H1 (cell line): ENCODE results near the gene ARHGDIB. TPM values are rescaled to one million over a fixed set of nuclear protein-coding genes. Genes with fewer than 3 reads are reported as not detected.

ENCODE experiments used
- CTCF ChIA-PET: fragments of 300-600 bp; sonication (Branson Sonifier 250); formaldehyde crosslinking; loops from one replicate; lab custom pipeline; 2021; ENCODE audit not compliant: partially characterized antibody; lab: Charles Lee
- POLR2A ChIA-PET: fragments of 300-600 bp; sonication (Branson Sonifier 250); formaldehyde crosslinking; loops from one replicate; lab custom pipeline; 2021; ENCODE audit warnings: inconsistent platforms; ENCODE audit not compliant: partially characterized antibody; lab: Charles Lee
- DNase-seq, 2 experiments: peaks; one replicate each; pipeline versions ENCODE4 v3.0.0 to v3.0.0-alpha.2; 2010 to 2022; ENCODE audit warnings: low spot score in 2 of 2, low read depth in 1 of 2, mixed read lengths in 1 of 2
- FAIRE-seq: peaks from 2 replicates; lab custom pipeline; 2011; peaks lifted over from hg19 to GRCh38; lab: Jason Lieb, UNC
- H2AFZ ChIP-seq: 2 replicates; pipeline ENCODE4 v1.8.1; 2012; ENCODE audit warnings: low read length, inconsistent platforms
- H2AK5ac ChIP-seq: 2 replicates; pipeline ENCODE4 v1.6.1; 2013; ENCODE audit warnings: low read depth, low read length
- H2BK120ac ChIP-seq: replicated peaks from 2 replicates; pipeline ENCODE3; 2013; ENCODE audit warnings: low read depth, low read length, inconsistent platforms
- H2BK12ac ChIP-seq: 2 replicates; pipeline ENCODE4 v1.6.1; 2013; ENCODE audit warnings: low read depth, low read length
- H2BK15ac ChIP-seq: 2 replicates; pipeline ENCODE4 v1.6.1; 2013; ENCODE audit warnings: low read length
- H2BK20ac ChIP-seq: 2 replicates; pipeline ENCODE4 v1.6.1; 2013; ENCODE audit warnings: low read length
- H2BK5ac ChIP-seq: 2 replicates; pipeline ENCODE4 v1.6.1; 2013; ENCODE audit warnings: low read depth, low read length
- H3K14ac ChIP-seq: 2 replicates; pipeline ENCODE4 v1.6.1; 2013; ENCODE audit warnings: inconsistent platforms; ENCODE audit not compliant: insufficient read length
- H3K18ac ChIP-seq: 2 replicates; pipeline ENCODE4 v1.6.1; 2013; ENCODE audit warnings: low read length; ENCODE audit errors: extremely low read depth
- H3K23ac ChIP-seq: 2 replicates; pipeline ENCODE4 v1.6.1; 2013; ENCODE audit warnings: inconsistent platforms; ENCODE audit not compliant: insufficient read length
- H3K23me2 ChIP-seq: 2 replicates; pipeline ENCODE4 v1.6.1; 2013; ENCODE audit warnings: low read depth, low read length
- H3K27ac ChIP-seq: 2 replicates; pipeline ENCODE4 v1.6.1; 2011; ENCODE audit warnings: low read depth, low read length, inconsistent platforms
- H3K27me3 ChIP-seq, 4 experiments: replicated peaks in 1 of 4; 1 replicate in 1 of 4; 2 replicates in 3 of 4; pipeline versions ENCODE4 v1.6.1 to v1.8.1; 2011 to 2013; ENCODE audit warnings: low read length in 3 of 4, mild to moderate bottlenecking in 3 of 4, inconsistent platforms in 2 of 4, mixed read lengths in 2 of 4, moderate library complexity in 1 of 4; ENCODE audit not compliant: control insufficient read depth in 3 of 4, insufficient read depth in 3 of 4; ENCODE audit errors: extremely low read depth in 1 of 4
- H3K36me3 ChIP-seq, 4 experiments: 2 replicates each; pipeline versions ENCODE4 v1.6.1 to v1.8.1; 2011 to 2013; ENCODE audit warnings: mild to moderate bottlenecking in 4 of 4, low read length in 3 of 4, moderate library complexity in 2 of 4, control low read depth in 1 of 4, inconsistent platforms in 1 of 4; ENCODE audit not compliant: insufficient read depth in 4 of 4, control insufficient read depth in 2 of 4
- H3K4ac ChIP-seq: replicated peaks from 2 replicates; pipeline ENCODE3; 2013; ENCODE audit warnings: low read length, low read depth, mixed read lengths, inconsistent platforms; ENCODE audit not compliant: insufficient read length
- H3K4me1 ChIP-seq, 4 experiments: replicated peaks in 1 of 4; 1 replicate in 1 of 4; 2 replicates in 3 of 4; pipeline versions ENCODE4 v1.6.1 to v1.8.1; 2011 to 2013; ENCODE audit warnings: low read length in 3 of 4, inconsistent platforms in 2 of 4, mixed read lengths in 1 of 4; ENCODE audit not compliant: insufficient read depth in 4 of 4, control insufficient read depth in 3 of 4
- H3K4me2 ChIP-seq, 2 experiments: 2 replicates each; pipeline versions ENCODE4 v1.6.1 to v1.8.1; 2011 to 2013; ENCODE audit warnings: low read depth in 2 of 2, low read length in 2 of 2, control low read depth in 1 of 2, inconsistent platforms in 1 of 2, mild to moderate bottlenecking in 1 of 2; ENCODE audit not compliant: insufficient read depth in 1 of 2
- H3K4me3 ChIP-seq, 4 experiments: fragments of 200-600, 300-600 bp in 1 of 4; sonication (generic), shearing (Covaris generic), sonication (Bioruptor Twin) in 1 of 4; 2 replicates each; pipeline versions ENCODE4 v1.5.1 to v1.8.1; 2011 to 2016; ENCODE audit warnings: low read length in 4 of 4, low read depth in 3 of 4, control low read depth in 2 of 4, inconsistent platforms in 2 of 4, mild to moderate bottlenecking in 2 of 4, mixed read lengths in 1 of 4, moderate library complexity in 1 of 4; ENCODE audit not compliant: insufficient read depth in 2 of 4; ENCODE audit errors: extremely low read depth in 1 of 4
- H3K56ac ChIP-seq: replicated peaks from 2 replicates; pipeline ENCODE3; 2013; ENCODE audit warnings: low read depth, mild to moderate bottlenecking, mixed read lengths, low read length, inconsistent platforms; ENCODE audit not compliant: insufficient read length
- H3K79me1 ChIP-seq: 2 replicates; pipeline ENCODE4 v1.6.1; 2013; ENCODE audit warnings: low read depth, low read length, control low read depth
- H3K79me2 ChIP-seq, 2 experiments: 2 replicates each; pipeline versions ENCODE4 v1.6.1 to v1.8.1; 2012 to 2013; ENCODE audit warnings: low read length in 2 of 2, mild to moderate bottlenecking in 2 of 2, inconsistent platforms in 1 of 2; ENCODE audit not compliant: insufficient read depth in 2 of 2, control insufficient read depth in 1 of 2
- H3K9ac ChIP-seq, 4 experiments: replicated peaks in 1 of 4; 1 replicate in 1 of 4; 2 replicates in 3 of 4; pipeline versions ENCODE4 v1.6.1 to v1.8.1; 2011 to 2013; ENCODE audit warnings: low read depth in 3 of 4, low read length in 3 of 4, control low read depth in 2 of 4, mild to moderate bottlenecking in 2 of 4, moderate library complexity in 2 of 4, inconsistent platforms in 1 of 4; ENCODE audit errors: extremely low read depth in 1 of 4
- H3K9me3 ChIP-seq, 2 experiments: 2 replicates each; pipeline versions ENCODE4 v1.6.1 to v1.8.1; 2012 to 2013; ENCODE audit warnings: mild to moderate bottlenecking in 2 of 2, moderate library complexity in 2 of 2, control low read depth in 1 of 2, inconsistent platforms in 1 of 2, low read depth in 1 of 2, low read length in 1 of 2, mixed read lengths in 1 of 2; ENCODE audit not compliant: insufficient read depth in 2 of 2
- H4K20me1 ChIP-seq, 2 experiments: replicated peaks in 1 of 2; 2 replicates each; pipeline versions ENCODE3 to v1.8.1; 2011 to 2013; ENCODE audit warnings: inconsistent platforms in 2 of 2, low read length in 2 of 2, mild to moderate bottlenecking in 1 of 2; ENCODE audit not compliant: insufficient read depth in 2 of 2, control insufficient read depth in 1 of 2
- H4K5ac ChIP-seq: 2 replicates; pipeline ENCODE4 v1.6.1; 2013; ENCODE audit warnings: low read length, low read depth, mixed read lengths, inconsistent platforms; ENCODE audit not compliant: insufficient read length
- H4K8ac ChIP-seq: 2 replicates; pipeline ENCODE4 v1.8.0; 2013; ENCODE audit warnings: mild to moderate bottlenecking, moderate library complexity, low read length, inconsistent platforms; ENCODE audit not compliant: insufficient read depth; ENCODE audit errors: extremely low read depth
- H4K91ac ChIP-seq: replicated peaks from 2 replicates; pipeline ENCODE3; 2013; ENCODE audit warnings: low read length, mixed read lengths, inconsistent platforms; ENCODE audit not compliant: insufficient read length
- BCL11A ChIP-seq, 2 experiments: IDR thresholded peaks; one replicate each; pipeline ENCODE4 v1.6.1; 2011; ENCODE audit warnings: low read depth in 2 of 2, low read length in 2 of 2, mild to moderate bottlenecking in 2 of 2
- CEBPB ChIP-seq: IDR thresholded peaks from 2 replicates; pipeline ENCODE4 v1.6.1; 2012; ENCODE audit warnings: low read depth, low read length
- CHD1 ChIP-seq: IDR thresholded peaks from 2 replicates; pipeline ENCODE4 v1.6.1; 2012; ENCODE audit warnings: low read depth, low read length, improper control_type of control experiment
- CHD2 ChIP-seq: IDR thresholded peaks from 2 replicates; pipeline ENCODE4 v1.6.1; 2012; ENCODE audit warnings: low read length, improper control_type of control experiment
- E2F6 ChIP-seq: IDR thresholded peaks from 2 replicates; pipeline ENCODE4 v1.6.1; 2012; ENCODE audit warnings: inconsistent platforms
- EGR1 ChIP-seq: IDR thresholded peaks from 2 replicates; pipeline ENCODE4 v1.6.1; 2011; ENCODE audit warnings: low read depth, low read length, borderline replicate concordance
- KDM5A ChIP-seq: fragments of 200-600 bp; IDR thresholded peaks from 2 replicates; pipeline ENCODE4 v1.7.1; 2012; ENCODE audit warnings: mild to moderate bottlenecking, low read length, inconsistent platforms, mixed read lengths
- NRF1 ChIP-seq: IDR thresholded peaks from 2 replicates; pipeline ENCODE4 v1.6.1; 2011; ENCODE audit warnings: mild to moderate bottlenecking, low read depth, low read length, improper control_type of control experiment
- PHF8 ChIP-seq: fragments of 200-600 bp; sonication (generic); conservative IDR thresholded peaks from 2 replicates; pipeline ENCODE4 v1.7.1; 2012; ENCODE audit warnings: low read depth, mild to moderate bottlenecking, inconsistent platforms, low read length, moderate library complexity
- POLR2A ChIP-seq, 2 experiments: IDR thresholded peaks; 1 replicate in 1 of 2; 2 replicates in 1 of 2; pipeline ENCODE4 v1.6.1; 2011; ENCODE audit warnings: low read depth in 2 of 2, low read length in 2 of 2, mild to moderate bottlenecking in 2 of 2; ENCODE audit errors: control extremely low read depth in 1 of 2
- RFX5 ChIP-seq: IDR thresholded peaks from 2 replicates; pipeline ENCODE4 v1.6.1; 2011; ENCODE audit warnings: low read depth, low read length, improper control_type of control experiment, borderline replicate concordance
- RNF2 ChIP-seq: fragments of 200-900, 300-1000 bp; sonication (generic); IDR thresholded peaks from 2 replicates; pipeline ENCODE4 v1.7.1; 2016; ENCODE audit warnings: borderline replicate concordance, low read depth, mild to moderate bottlenecking, antibody characterized with exemption, low read length; ENCODE audit not compliant: poor library complexity, severe bottlenecking; ENCODE audit errors: missing control alignments
- SP2 ChIP-seq: IDR thresholded peaks from 2 replicates; pipeline ENCODE4 v1.6.1; 2012; ENCODE audit warnings: mild to moderate bottlenecking, low read length, inconsistent platforms
- TAF7 ChIP-seq: optimal IDR thresholded peaks from 2 replicates; pipeline ENCODE3; 2011; ENCODE audit warnings: low read depth, mild to moderate bottlenecking, inconsistent platforms, low read length, moderate library complexity, borderline replicate concordance
- TCF12 ChIP-seq: IDR thresholded peaks from 2 replicates; pipeline ENCODE4 v1.6.1; 2011; ENCODE audit warnings: low read depth, mild to moderate bottlenecking, low read length
- WGBS, 2 experiments: shearing (Covaris generic) in 1 of 2; methylation state at CpG; one replicate each; pipeline versions ENCODE4 v1.1.6 to v1.1.7; 2013 to 2015; ENCODE audit warnings: low lambda C conversion rate in 2 of 2, mixed read lengths in 2 of 2, inconsistent platforms in 1 of 2, low coverage in 1 of 2, missing lambda C conversion rate in 1 of 2; ENCODE audit not compliant: insufficient replicate concordance in 2 of 2, insufficient coverage in 1 of 2, insufficient read length in 1 of 2; ENCODE audit errors: extremely low coverage in 1 of 2, missing lambda C conversion rate in 1 of 2; 5-methylcytosine and 5-hydroxymethylcytosine counted together
- polyA plus RNA-seq, 7 experiments: library from polyadenylated mRNA; depleted of rRNA in 3 of 7; stranded (reverse) in 5 of 7; unstranded in 2 of 7; fragments of >200 nt in 5 of 7; fragments of 200-250 nt in 2 of 7; gene quantifications; 1 replicate in 5 of 7; 2 replicates in 1 of 7; 4 replicates in 1 of 7; pipeline versions ENCODE4 v1.2.1 to v1.2.3, GENCODE V29; 2011 to 2013; ENCODE audit warnings: missing spikeins in 2 of 7, mixed read lengths in 2 of 7
- total RNA-seq: library from RNA; stranded (reverse); fragmentation: NEBNext Ultra II Directional; extraction: Animal tissue kit (Norgen Biotek cat#: 25700); gene quantifications from 2 replicates; pipeline ENCODE4 v1.2.1, GENCODE V29; 2021

The ARHGDIB gene
- total and polyA plus RNA-seq, 2 of the 8 experiments (the other 6 are each of a cell fraction or from before 2014, with no cell fraction given) = 0.82 to 1.3 TPM

GRCh38 chr12:14989790-14990189 is 28.4 kb upstream of the ARHGDIB start:
- H3K4me2 ChIP-seq = no peak overlapping the region
- POLR2A ChIA-PET = no interaction called here
- TF ChIP-seq BCL11A (IDR thresholded peaks at IDR 0.05; ENCODE audit: low read depth in 2 of 2, low read length in 2 of 2) = no peak
- TF ChIP-seq SP2 = no peak
- TF ChIP-seq CHD1 = no peak
- no peak for TF ChIP-seq CHD2
- TF ChIP-seq CEBPB = no peak
- no peak for TF ChIP-seq TAF7
- TF ChIP-seq TCF12 = no peak
- no peak for TF ChIP-seq RFX5
- TF ChIP-seq KDM5A = no peak
- no peak for TF ChIP-seq RNF2
- no peak for TF ChIP-seq EGR1
- no peak for TF ChIP-seq PHF8
- no peak for TF ChIP-seq E2F6
- TF ChIP-seq NRF1 = no peak
- TF ChIP-seq POLR2A (IDR thresholded peaks at IDR 0.05; ENCODE audit: control extremely low read depth in 1 of 2, low read depth in 2 of 2, low read length in 2 of 2) = no peak

More at GRCh38 chr12:14989790-14990189, 28.4 kb upstream of the ARHGDIB start:
- Histone ChIP-seq H3K4me3 (no peak overlapping the region), H3K56ac (no peak overlapping the region), H3K14ac (no peak overlapping the region), H3K9ac (no peak overlapping the region), H3K27ac (no peak overlapping the region), H3K27me3 (no peaks in the 10 kb centered on the region), H3K4me1 (no peaks in the 10 kb centered on the region), H2BK15ac (no peak overlapping the region), H3K23me2 (no peaks in the 10 kb centered on the region), H4K20me1 (no peaks in the 10 kb centered on the region), H3K23ac (no peak overlapping the region), H2BK120ac (no peak overlapping the region), H2BK20ac (no peak overlapping the region), H2AFZ (no peak overlapping the region), H3K18ac (no peak overlapping the region), H4K8ac (no peak overlapping the region), H2BK12ac (no peak overlapping the region), H3K79me2 (no peaks in the 10 kb centered on the region), H3K9me3 (no peaks in the 10 kb centered on the region), H3K79me1 (no peaks in the 10 kb centered on the region), H4K91ac (no peak overlapping the region), H3K36me3 (no peaks in the 10 kb centered on the region), H3K4ac (no peak overlapping the region), H4K5ac (no peak overlapping the region), H2BK5ac (no peak overlapping the region), H2AK5ac (no peak overlapping the region)
- no peak for DNase-seq
- FAIRE-seq = no peak
- CTCF ChIA-PET = interaction anchor here (1.3 to 12.5 kb wide), 2 partner anchors 144 to 153 kb away, joined by 3 to 116 read pairs; partner anchors contain the start of gene ART4
- WGBS, 2 experiments = 91% methylated on average over 1 of the region's 1 CpG; no CpG with 5 or more reads in 1 of the 2 experiments
